Natural killer cell (primary cell): ENCODE results near the gene CAPN5. TPM values are rescaled to one million over a fixed set of nuclear protein-coding genes. Genes with fewer than 3 reads are reported as not detected.

Experiments used
- ATAC-seq, 3 donors: fragments of 150-1000 bp in 2 of 3; fragments of 200-7000 bp in 1 of 3; cut with Tn5 transposase; 1 replicate in 1 of 3; 2 replicates in 2 of 3; pipeline ENCODE4 v1.10.0; 2021; ENCODE audit warnings: mild to moderate bottlenecking in 2 of 3, moderate library complexity in 2 of 3
- DNase-seq, 2 donors: peaks; one replicate each; pipeline versions ENCODE4 v3.0.0 to v3.0.0-alpha.2; 2013 to 2021; ENCODE audit warnings: mixed read lengths in 1 of 2
- H3K27ac ChIP-seq: one replicate; pipeline ENCODE4 v1.5.1; 2013; ENCODE audit warnings: mild to moderate bottlenecking, low read length
- H3K27me3 ChIP-seq: one replicate; pipeline ENCODE4 v1.6.1; 2013; ENCODE audit warnings: low read length; ENCODE audit not compliant: control insufficient read depth, insufficient read depth
- H3K36me3 ChIP-seq: one replicate; pipeline ENCODE4 v1.6.1; 2013; ENCODE audit warnings: low read length; ENCODE audit not compliant: control insufficient read depth, insufficient read depth
- H3K4me1 ChIP-seq: one replicate; pipeline ENCODE4 v1.6.1; 2013; ENCODE audit warnings: low read length; ENCODE audit not compliant: control insufficient read depth, insufficient read depth
- H3K4me3 ChIP-seq: one replicate; pipeline ENCODE4 v1.5.1; 2013; ENCODE audit warnings: low read length
- H3K9me3 ChIP-seq: one replicate; pipeline ENCODE4 v1.6.1; 2013; ENCODE audit warnings: low read length; ENCODE audit not compliant: control insufficient read depth, insufficient read depth
- H3K27ac Mint-ChIP-seq, 2 donors: one replicate each; pipeline ENCODE4 v1.8.0; 2022; ENCODE audit warnings: mild to moderate bottlenecking in 2 of 2, mixed read lengths in 2 of 2, moderate library complexity in 1 of 2
- H3K27me3 Mint-ChIP-seq, 2 donors: one replicate each; pipeline ENCODE4 v1.8.0; 2022; ENCODE audit warnings: low read depth in 2 of 2, mixed read lengths in 2 of 2
- H3K36me3 Mint-ChIP-seq: one replicate; pipeline ENCODE4 v1.8.0; 2022; ENCODE audit warnings: mixed read lengths
- H3K4me1 Mint-ChIP-seq, 2 donors: one replicate each; pipeline ENCODE4 v1.8.0; 2022; ENCODE audit warnings: mixed read lengths in 2 of 2
- H3K4me3 Mint-ChIP-seq: one replicate; pipeline ENCODE4 v1.8.0; 2022; ENCODE audit warnings: mild to moderate bottlenecking, moderate library complexity, mixed read lengths
- H3K9me3 Mint-ChIP-seq, 2 donors: one replicate each; pipeline ENCODE4 v1.8.0; 2022; ENCODE audit warnings: mixed read lengths in 2 of 2
- CTCF ChIP-seq: fragments of 200-600 bp; IDR thresholded peaks from one replicate; pipeline ENCODE4 v1.8.0; 2022; ENCODE audit warnings: antibody characterized with exemption
- WGBS: methylation state at CpG from one replicate; pipeline ENCODE4 v1.1.7; 2013; ENCODE audit warnings: missing lambda C conversion rate; ENCODE audit not compliant: insufficient coverage; 5-methylcytosine and 5-hydroxymethylcytosine counted together
- intact Hi-C: fragments of 100-400 bp; cut with micrococcal nuclease; formaldehyde crosslinking; loops from one replicate; pipeline ENCODE4 v1.14.2; 2022
- total RNA-seq, 4 donors: library from RNA; stranded (reverse); fragments of 120-200 nt in 1 of 4; gene quantifications; one replicate each; pipeline versions ENCODE4 v1.2.3 to v1.2.4, GENCODE V29; 2013 to 2022

Gene CAPN5
- total RNA-seq, 3 donors from 2014 or later (not counting 1 experiment from before 2014, with no cell fraction given) = 32.3 to 34.5 (median 34.3) TPM

DNA sequence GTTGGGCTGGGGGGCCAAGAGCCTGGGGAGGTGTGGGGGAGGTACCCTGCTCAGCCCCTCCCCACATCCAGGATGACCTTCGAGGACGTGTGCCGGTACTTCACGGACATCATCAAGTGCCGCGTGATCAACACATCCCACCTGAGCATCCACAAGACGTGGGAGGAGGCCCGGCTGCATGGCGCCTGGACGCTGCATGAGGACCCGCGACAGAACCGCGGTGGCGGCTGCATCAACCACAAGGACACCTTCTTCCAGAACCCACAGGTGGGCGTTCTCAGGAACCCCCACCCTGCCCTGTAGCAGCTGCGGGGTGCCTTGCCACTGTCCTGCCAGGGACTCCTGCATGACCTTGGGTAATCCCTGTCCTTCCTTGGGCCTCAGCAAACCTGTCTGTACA, 51.3 kb downstream of the CAPN5 start:
- Mint-ChIP-seq H3K9me3 (no peaks in the 10 kb centered on the region), H3K27ac (no peak overlapping the region), H3K36me3 (no peaks in the 10 kb centered on the region), H3K27me3 (no peaks in the 10 kb centered on the region), H3K4me3 (no peak overlapping the region), H3K4me1 (peaks cover 9 to 10% of the 10 kb centered on the region in 2 donors)
- WGBS = 96% methylated on average over 17 of the region's 17 CpGs
- H3K4me1 ChIP-seq = no peaks in the 10 kb centered on the region
- H3K9me3 ChIP-seq = no peaks in the 10 kb centered on the region
- no peaks in the 10 kb centered on the region for H3K27me3 ChIP-seq
- H3K4me3 ChIP-seq = no peak overlapping the region
- H3K27ac ChIP-seq = no peak overlapping the region
- intact Hi-C loops = no loop called here
- DNase-seq (no peak), ATAC-seq (no peak)
- no peak for TF ChIP-seq CTCF
- H3K36me3 ChIP-seq = no peaks in the 10 kb centered on the region

DNA sequence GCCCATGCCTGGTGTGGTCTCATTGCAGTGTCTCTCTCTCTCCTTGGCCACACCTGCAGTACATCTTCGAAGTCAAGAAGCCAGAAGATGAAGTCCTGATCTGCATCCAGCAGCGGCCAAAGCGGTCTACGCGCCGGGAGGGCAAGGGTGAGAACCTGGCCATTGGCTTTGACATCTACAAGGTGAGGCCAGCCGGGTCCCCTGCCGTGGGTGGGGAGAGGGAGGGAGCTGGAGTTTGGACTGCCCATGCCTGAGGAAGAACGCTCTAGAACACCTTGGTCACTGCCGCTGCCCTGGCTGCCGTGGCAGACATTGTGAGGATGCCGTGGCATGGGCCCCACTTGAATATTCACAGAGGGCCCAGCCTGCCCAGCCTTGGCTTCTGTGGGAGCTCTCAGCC, 52.2 kb downstream of the CAPN5 start:
- H3K27ac Mint-ChIP-seq = no peak overlapping the region
- H3K9me3 Mint-ChIP-seq = no peaks in the 10 kb centered on the region
- intact Hi-C loops = no loop called here
- peaks cover 9 to 10% of the 10 kb centered on the region in 2 donors for H3K4me1 Mint-ChIP-seq
- Histone ChIP-seq H3K4me1 (no peaks in the 10 kb centered on the region), H3K27ac (no peak overlapping the region), H3K9me3 (no peaks in the 10 kb centered on the region), H3K27me3 (no peaks in the 10 kb centered on the region), H3K36me3 (no peaks in the 10 kb centered on the region), H3K4me3 (no peak overlapping the region)
- 94% methylated on average over 12 of the region's 12 CpGs for WGBS
- H3K36me3 Mint-ChIP-seq = no peaks in the 10 kb centered on the region
- H3K4me3 Mint-ChIP-seq = no peak overlapping the region
- ATAC-seq = no peak
- no peak for DNase-seq
- H3K27me3 Mint-ChIP-seq = no peaks in the 10 kb centered on the region
- TF ChIP-seq CTCF = no peak

DNA sequence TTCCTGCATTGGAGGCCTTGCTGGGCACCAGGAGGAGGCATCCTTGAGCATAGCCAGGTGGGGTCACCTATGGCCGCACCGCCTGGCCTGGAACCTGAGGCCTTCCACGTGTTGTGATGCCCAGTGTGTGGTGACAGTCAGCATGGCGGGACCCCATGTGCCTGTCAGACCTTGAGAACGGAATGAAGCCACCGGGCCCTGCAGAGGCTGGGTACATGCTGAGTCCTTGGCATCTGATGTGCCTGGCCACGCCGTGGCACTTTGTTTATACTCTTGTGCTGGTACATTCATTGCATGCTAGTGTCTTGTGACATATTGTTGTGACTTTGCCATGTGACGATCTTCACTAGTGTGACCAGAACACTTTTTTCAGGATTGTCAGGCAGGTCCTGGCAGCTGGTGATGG, 52.8 kb downstream of the CAPN5 start:
- no peak for TF ChIP-seq CTCF
- Mint-ChIP-seq H3K9me3 (no peaks in the 10 kb centered on the region), H3K27ac (no peak overlapping the region), H3K27me3 (no peaks in the 10 kb centered on the region), H3K36me3 (no peaks in the 10 kb centered on the region), H3K4me3 (no peak overlapping the region), H3K4me1 (peaks cover 9 to 10% of the 10 kb centered on the region in 2 donors)
- Histone ChIP-seq H3K36me3 (no peaks in the 10 kb centered on the region), H3K27ac (no peak overlapping the region), H3K27me3 (no peaks in the 10 kb centered on the region), H3K4me1 (no peaks in the 10 kb centered on the region), H3K4me3 (no peak overlapping the region), H3K9me3 (no peaks in the 10 kb centered on the region)
- DNase-seq (no peak), ATAC-seq (no peak)
- WGBS = 96% methylated on average over 9 of the region's 9 CpGs
- intact Hi-C loops = no loop called here

- H3K4me1 ChIP-seq = no peaks in the 10 kb centered on the region
- Mint-ChIP-seq H3K27ac (peak overlapping the region in 1 of 2 donors; percentile 49), H3K4me3 (no peak overlapping the region), H3K4me1 (peaks cover 9 to 10% of the 10 kb centered on the region in 2 donors), H3K9me3 (no peaks in the 10 kb centered on the region), H3K27me3 (no peaks in the 10 kb centered on the region), H3K36me3 (no peaks in the 10 kb centered on the region)
- TF ChIP-seq CTCF = no peak
- H3K27ac ChIP-seq = no peak overlapping the region
- DNase-seq = no peak
- WGBS = 95% methylated on average over 19 of the region's 19 CpGs
- no peak for ATAC-seq
- no peaks in the 10 kb centered on the region for H3K9me3 ChIP-seq
- H3K27me3 ChIP-seq = no peaks in the 10 kb centered on the region
- H3K36me3 ChIP-seq = no peaks in the 10 kb centered on the region
- intact Hi-C loops = no loop called here
- H3K4me3 ChIP-seq = no peak overlapping the region
Measured at GRCh38 chr11:77120571-77120970, 53.8 kb downstream of the CAPN5 start.
